NCI-H2107 treated with DMSO at 0.1 percent for 48 hours (cell line): ENCODE data around the gene SERHL2.
"Not testable (repeated sequence)": the region's sequence is repeated elsewhere in the genome, so short reads cannot be mapped to it uniquely, and the experiment has no call there.

Experiments used
- DNase-seq: peaks from one replicate; lab custom pipeline; 2025; ENCODE audit not compliant: unreplicated experiment; lab: John Stamatoyannopoulos, UW

The SERHL2 gene

DNA sequence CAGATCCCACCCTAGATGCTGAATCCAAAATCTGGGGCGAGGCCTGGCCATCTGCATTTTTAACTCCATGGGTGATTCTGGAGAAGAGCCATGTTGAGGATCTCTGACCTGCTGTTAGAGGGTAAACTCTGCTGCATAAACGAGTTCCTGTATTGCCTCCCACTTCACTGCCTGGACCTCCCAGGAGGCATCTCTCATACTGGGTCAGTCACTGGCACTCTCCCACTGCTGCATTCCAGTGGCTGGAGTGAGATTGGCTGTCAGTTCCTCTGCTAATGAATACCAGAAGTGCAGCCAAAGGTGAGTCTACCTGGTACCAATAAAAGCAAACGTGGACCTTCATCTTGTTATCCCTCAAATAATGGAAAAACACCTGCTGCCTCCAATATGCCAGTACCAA lies 50.6 kb downstream of the SERHL2 start:
- no peak for DNase-seq

DNA sequence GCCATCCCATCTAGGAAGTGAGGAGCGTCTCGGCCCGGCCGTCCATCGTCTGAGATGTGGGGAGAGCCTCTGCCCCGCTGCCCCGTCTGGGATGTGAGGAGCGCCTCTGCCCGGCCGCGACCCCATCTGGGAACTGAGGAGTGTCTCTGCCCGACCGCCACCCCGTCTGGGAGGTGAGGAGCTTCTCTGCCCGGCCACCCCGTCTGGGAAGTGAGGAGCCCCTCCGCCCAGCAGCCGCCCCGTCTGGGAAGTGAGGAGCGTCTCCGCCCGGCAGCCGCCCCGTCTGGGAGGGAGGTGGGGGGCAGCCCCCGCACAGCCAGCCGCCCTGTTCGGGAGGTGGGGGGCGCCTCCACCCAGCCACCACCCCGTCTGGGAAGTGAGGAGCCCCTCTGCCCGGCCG lies 53.9 kb downstream of the SERHL2 start:
- DNase-seq: not testable (repeated sequence)

- DNase-seq: no peak
Measured at GRCh38 chr22:42608136-42608822, 54.5 kb downstream of the SERHL2 start.

GRCh38 chr22:42608823-42609361 lies 55.1 kb downstream of the SERHL2 start:
- no peak for DNase-seq

- DNase-seq: no peak
Measured at GRCh38 chr22:42610186-42610585, 56.4 kb downstream of the SERHL2 start.

DNA sequence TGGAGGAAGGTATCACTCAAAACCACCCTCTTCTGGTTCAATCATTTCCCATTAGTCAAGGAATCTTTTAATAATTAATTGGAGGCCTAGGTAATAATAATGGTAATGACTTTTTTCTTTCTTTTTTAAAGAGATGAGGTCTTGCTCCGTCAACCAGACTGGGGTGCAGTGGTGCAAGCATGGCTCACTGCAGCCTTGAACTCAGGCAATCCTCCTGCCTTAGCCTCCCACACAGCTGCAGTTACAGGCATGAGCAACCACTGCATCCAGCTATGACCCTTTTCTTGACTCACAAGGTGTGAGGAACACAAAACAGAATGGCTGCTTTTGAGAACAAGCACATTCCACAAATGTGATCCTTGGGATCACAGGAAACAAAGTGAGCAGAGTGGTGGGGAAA lies 57.3 kb downstream of the SERHL2 start:
- no peak for DNase-seq

- DNase-seq: no peak
Measured at GRCh38 chr22:42612336-42612735, 58.6 kb downstream of the SERHL2 start.

DNA sequence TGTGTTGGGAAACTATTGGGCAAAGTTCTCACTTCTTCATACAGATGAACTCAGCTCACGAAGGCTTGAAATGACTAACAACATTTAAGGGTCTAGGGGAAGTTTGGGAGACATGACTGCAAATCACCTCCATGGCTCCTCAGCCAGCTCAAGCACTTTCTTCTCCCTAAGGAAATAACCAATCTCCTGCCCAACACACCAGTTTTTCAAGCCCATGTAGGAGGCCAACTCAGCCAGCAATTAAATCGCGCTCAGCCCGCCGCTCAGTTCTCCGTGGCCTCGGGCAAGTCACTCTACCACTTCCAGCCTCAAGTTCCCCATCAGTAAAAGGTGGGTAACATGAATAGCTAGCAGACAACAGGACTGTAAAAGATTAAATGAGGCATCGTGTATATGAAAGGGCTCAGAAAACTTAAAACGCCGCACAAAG lies 60.1 kb downstream of the SERHL2 start:
- DNase-seq: no peak

DNA sequence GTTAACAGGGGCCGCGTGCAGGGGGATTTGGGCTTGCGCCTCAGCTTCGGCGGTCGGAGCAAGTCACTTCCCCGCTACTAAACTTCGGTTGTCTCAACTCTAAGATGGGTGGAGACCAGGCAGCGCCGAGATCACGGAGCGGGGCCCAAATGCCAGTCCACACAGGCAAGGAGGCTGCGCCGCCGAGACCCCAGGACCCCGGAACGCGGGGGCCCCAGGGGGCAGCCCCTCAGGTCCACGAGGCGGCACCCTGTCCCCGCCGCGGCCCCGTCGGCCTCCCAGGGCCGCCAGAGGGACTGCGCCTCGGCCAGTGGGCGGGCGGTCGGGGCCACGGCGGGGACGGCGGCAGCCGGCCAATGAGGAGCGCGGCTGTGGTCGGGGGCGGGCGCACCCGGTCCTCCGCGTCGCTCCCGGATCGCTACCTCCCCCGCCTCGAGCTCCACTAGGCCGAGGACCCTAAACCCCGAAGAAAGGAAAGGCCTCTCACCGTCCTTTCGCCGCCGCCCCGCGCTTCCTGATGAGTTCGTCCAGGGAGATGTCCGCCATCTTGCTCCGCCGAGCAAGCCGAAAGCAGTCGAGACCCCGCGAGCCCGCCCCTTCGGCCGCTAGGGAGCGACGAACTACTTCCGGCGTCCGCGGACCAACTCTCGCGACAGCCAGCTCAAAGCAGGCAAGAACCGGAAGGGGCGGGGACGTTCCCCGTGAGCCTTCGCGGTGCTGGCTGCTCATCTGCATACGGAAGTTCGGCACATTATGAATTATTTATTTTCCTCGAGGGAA lies 60.7 kb downstream of the SERHL2 start, which contains the start of gene POLDIP3:
Gene POLDIP3, minus strand, starts transcription at position 572 of the 780 bp plus-strand sequence. Its CDS starts 26 bp downstream, at position 546.
- peak; percentile 91 for DNase-seq

- peak; percentile 91 for DNase-seq
Measured at GRCh38 chr22:42615092-42615859, 61.5 kb downstream of the SERHL2 start.

GRCh38 chr22:42615860-42616175 lies 62.1 kb downstream of the SERHL2 start:
- not testable (repeated sequence) for DNase-seq

DNA sequence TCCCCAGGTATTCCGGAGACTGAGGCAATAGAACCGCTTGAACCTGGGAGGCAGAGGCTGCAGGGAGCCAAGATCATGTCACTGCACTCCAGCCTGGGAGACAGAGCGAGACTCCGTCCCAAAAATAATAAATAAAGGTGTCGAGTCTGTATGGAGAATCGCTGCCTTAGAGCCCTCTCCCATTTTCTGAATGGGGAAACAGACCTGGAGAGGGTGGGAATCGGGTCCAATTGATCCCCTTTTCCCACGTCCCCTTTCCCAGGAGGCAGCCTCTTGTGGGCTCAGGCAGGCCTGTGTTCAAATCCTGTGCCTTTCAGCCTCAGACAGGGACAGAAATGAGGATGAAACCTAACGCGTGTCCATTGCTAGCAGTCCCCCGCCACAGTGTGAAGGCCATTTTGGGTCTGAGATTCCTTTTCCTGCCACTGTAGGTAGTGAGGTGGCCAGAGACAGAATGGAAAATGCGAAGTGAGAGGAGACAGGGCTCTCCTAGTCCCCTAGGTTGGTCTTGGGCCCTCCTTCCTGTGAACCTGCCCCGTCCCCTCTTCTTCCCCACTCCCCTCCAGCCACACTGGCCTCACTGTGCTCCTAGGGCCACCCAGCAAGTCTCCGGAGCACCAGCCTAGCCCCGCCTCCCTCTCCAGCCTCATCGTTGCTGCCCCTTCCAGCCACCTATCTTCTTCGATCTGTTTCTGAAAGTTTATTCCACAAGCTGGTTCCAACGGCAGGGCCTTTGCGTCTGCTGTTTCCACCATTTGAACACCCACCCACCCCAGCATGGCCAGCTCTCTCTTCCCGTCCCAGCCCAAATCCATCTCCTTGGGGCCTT lies 63.6 kb downstream of the SERHL2 start:
- no peak for DNase-seq

DNA sequence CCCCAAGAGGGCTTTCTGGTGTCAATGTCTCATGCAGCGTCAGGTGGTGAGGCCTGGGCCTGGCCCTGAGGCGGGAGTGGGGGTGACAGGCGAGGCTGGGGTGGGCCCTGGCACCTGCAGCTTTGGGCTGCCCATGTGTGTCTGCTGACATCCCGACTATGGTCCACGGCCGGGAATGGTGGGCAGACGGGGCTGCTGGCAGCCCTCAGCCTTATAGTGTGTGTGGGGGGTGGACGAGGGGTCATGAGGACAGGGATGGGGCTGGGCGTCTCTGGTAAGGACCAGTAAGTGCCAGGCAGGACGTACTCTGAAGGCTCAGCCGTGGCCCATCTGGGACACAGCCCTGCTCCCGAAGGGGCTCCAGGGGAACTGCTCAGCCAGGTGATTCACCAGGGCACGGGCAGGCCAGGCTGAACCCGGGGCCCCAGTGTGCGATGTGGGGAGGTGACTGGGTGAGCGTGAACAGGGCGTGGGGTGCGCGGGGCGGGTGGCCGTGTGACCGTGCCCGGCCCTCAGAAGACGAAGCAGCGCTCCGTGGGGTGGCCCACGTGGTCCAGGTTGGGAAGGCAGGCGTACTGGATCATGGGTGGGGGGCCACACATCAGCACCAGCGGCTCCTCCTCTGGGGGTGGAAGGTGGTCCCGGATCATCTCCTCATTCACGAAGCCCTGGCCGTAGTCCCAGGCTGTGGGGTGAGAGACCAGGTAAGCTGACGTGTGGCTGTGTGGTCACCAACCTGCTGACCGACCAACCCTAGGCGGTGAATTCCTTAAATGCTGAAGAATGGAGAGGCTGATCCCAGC lies 65.7 kb downstream of the SERHL2 start:
- DNase-seq: no peak

- DNase-seq: no peak
Measured at GRCh38 chr22:42620084-42620483, 66.3 kb downstream of the SERHL2 start.

DNA sequence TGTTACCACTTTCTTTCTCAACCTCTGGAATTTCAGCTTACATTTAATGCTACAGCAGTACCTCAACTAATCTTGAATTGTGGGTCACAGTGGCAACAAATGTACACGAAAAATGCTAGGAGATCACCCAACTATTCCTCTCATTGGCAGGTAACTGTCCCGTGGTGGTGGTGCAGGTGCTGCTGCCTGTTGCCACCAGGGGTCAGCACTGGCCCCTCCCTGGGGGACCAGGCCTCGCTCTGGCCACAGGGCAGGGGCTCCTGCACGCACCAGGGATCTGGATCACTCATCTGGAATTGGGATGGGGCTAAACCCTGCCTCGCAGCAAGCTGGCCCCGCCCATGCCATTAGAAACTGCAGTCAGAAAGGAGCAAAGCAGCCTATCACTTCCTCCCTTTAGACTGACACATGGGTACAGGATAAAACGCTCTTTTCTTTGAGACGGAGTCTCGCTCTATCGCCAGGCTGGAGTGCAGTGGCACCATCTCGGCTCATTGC lies 67.8 kb downstream of the SERHL2 start:
- DNase-seq: no peak

DNA sequence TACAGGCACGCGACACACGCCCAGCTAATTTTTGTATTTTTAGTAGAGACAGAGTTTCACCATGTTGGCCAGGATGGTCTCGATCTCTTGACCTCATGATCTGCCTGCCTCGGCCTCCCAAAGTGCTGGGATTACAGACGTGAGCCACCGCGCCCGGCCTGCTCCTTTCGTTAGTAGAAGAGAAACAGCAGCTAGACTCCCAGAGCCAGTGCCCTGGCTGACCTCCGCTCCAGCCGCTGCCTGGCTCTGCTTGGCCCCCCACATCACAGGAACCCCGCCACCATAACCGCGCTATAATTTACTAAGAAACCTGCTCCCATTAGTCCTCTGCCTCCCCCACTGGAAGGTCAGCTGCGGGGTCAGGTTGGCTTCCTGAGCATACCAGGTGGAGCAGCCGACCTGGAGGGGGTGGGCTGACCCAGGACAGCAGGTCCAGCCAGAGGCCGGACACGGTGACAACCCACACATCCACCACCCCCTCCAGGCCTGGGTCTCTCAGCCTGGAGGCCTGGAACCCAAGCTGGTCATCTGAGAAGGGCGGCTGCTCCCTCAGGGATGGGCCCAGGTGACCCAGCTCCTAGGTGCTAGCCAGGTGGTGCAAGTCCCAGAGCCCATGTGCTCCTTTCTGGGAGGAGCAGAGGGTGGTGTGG lies 68.4 kb downstream of the SERHL2 start:
- DNase-seq: no peak

- DNase-seq: no peak
Measured at GRCh38 chr22:42623301-42623751, 69.6 kb downstream of the SERHL2 start.
